GM23338 (cell line): ENCODE data around the gene FAM76B. TPM values are rescaled to one million over a fixed set of nuclear protein-coding genes. Genes with fewer than 3 reads are reported as not detected.
A peak's percentile ranks its signal among the peaks of the same experiment; 100 is the strongest.

ENCODE experiments used
- ATAC-seq: fragments of 200-7000 bp; cut with Tn5 transposase; 3 replicates; pipeline ENCODE4 v1.9.1; 2020
- DNase-seq: peaks from one replicate; pipeline ENCODE4 v3.0.0-alpha.2; 2015; ENCODE audit warnings: low spot score
- H2AFZ ChIP-seq: fragments of 200-600 bp; sonication (generic); 2 replicates; pipeline ENCODE4 v1.8.0; 2016; ENCODE audit warnings: antibody characterized with exemption, mild to moderate bottlenecking, moderate library complexity
- H3F3A ChIP-seq: fragments of 200-600 bp; sonication (generic); replicated peaks from 2 replicates; pipeline ENCODE4 v1.8.0; 2017; ENCODE audit warnings: antibody characterized with exemption, mixed run types, low read depth
- H3K27ac ChIP-seq: fragments of 200-600 bp; sonication (generic); 2 replicates; pipeline ENCODE4 v1.6.1; 2016; ENCODE audit warnings: low read depth
- H3K27me3 ChIP-seq: fragments of 200-600 bp; sonication (generic); 2 replicates; pipeline ENCODE4 v1.8.0; 2016; ENCODE audit warnings: mild to moderate bottlenecking, mixed run types, moderate library complexity; ENCODE audit not compliant: insufficient read depth
- H3K36me3 ChIP-seq: fragments of 200-600 bp; sonication (generic); 2 replicates; pipeline ENCODE4 v1.8.0; 2016; ENCODE audit warnings: mild to moderate bottlenecking; ENCODE audit not compliant: insufficient read depth
- H3K4me1 ChIP-seq: fragments of 200-600 bp; sonication (generic); 2 replicates; pipeline ENCODE4 v1.8.0; 2016; ENCODE audit warnings: mild to moderate bottlenecking, moderate library complexity; ENCODE audit not compliant: insufficient read depth
- H3K4me2 ChIP-seq: fragments of 200-600 bp; sonication (generic); 2 replicates; pipeline ENCODE4 v1.7.1; 2017; ENCODE audit warnings: mixed run types
- H3K4me3 ChIP-seq: fragments of 200-600 bp; sonication (generic); 2 replicates; pipeline ENCODE4 v1.6.1; 2016; ENCODE audit warnings: mixed run types
- H3K79me2 ChIP-seq: fragments of 200-600 bp; sonication (generic); replicated peaks from 2 replicates; pipeline ENCODE4 v1.8.0; 2017; ENCODE audit warnings: mild to moderate bottlenecking; ENCODE audit not compliant: insufficient read depth
- H3K9me2 ChIP-seq: fragments of 200-600 bp; sonication (generic); 2 replicates; pipeline ENCODE4 v1.8.0; 2017; ENCODE audit not compliant: insufficient read depth
- H4K20me1 ChIP-seq: fragments of 200-600 bp; sonication (generic); replicated peaks from 2 replicates; pipeline ENCODE4 v1.8.0; 2017; ENCODE audit warnings: mild to moderate bottlenecking; ENCODE audit not compliant: insufficient read depth
- H3K27ac Mint-ChIP-seq: 2 replicates; pipeline ENCODE4 v1.8.0; 2020; ENCODE audit warnings: inconsistent platforms, mild to moderate bottlenecking, moderate library complexity, mixed read lengths
- H3K27me3 Mint-ChIP-seq: 3 replicates; pipeline ENCODE4 v1.8.0; 2022; ENCODE audit warnings: low read depth, mild to moderate bottlenecking, moderate library complexity, mixed read lengths, inconsistent platforms; ENCODE audit not compliant: insufficient read depth, poor library complexity
- H3K36me3 Mint-ChIP-seq: 3 replicates; pipeline ENCODE4 v1.8.0; 2021; ENCODE audit warnings: low read depth, mild to moderate bottlenecking, inconsistent platforms, moderate library complexity, mixed read lengths
- H3K4me1 Mint-ChIP-seq: 3 replicates; pipeline ENCODE4 v1.8.0; 2020; ENCODE audit warnings: mild to moderate bottlenecking, inconsistent platforms, mixed read lengths
- H3K4me3 Mint-ChIP-seq: 3 replicates; pipeline ENCODE4 v1.8.0; 2021; ENCODE audit warnings: moderate library complexity, mild to moderate bottlenecking, inconsistent platforms, mixed read lengths
- H3K9me3 Mint-ChIP-seq: 3 replicates; pipeline ENCODE4 v1.8.0; 2020; ENCODE audit warnings: moderate library complexity, mild to moderate bottlenecking, inconsistent platforms, mixed read lengths
- CTCF ChIP-seq, 2 experiments: fragments of 200-600 bp in 1 of 2; sonication (generic) in 1 of 2; conservative IDR thresholded peaks; 2 replicates each; pipeline versions ENCODE4 v1.5.1 to v1.6.1; 2016 to 2017; ENCODE audit warnings: antibody characterized with exemption in 2 of 2, low read depth in 2 of 2, mild to moderate bottlenecking in 2 of 2, moderate library complexity in 1 of 2
- EZH2phosphoT487 ChIP-seq: fragments of 200-600 bp; sonication (generic); IDR thresholded peaks from one replicate; pipeline ENCODE4 v1.8.1; 2018; ENCODE audit warnings: antibody characterized with exemption; ENCODE audit not compliant: unreplicated experiment
- NANOG ChIP-seq: IDR thresholded peaks from 2 replicates; pipeline ENCODE4 v1.6.1; 2016; ENCODE audit warnings: antibody characterized with exemption, borderline replicate concordance
- REST ChIP-seq: IDR thresholded peaks from one replicate; pipeline ENCODE4 v1.6.1; 2018; ENCODE audit warnings: antibody characterized with exemption; ENCODE audit not compliant: unreplicated experiment
- STAT1 ChIP-seq: IDR thresholded peaks from one replicate; pipeline ENCODE4 v1.6.1; 2016; ENCODE audit warnings: antibody characterized with exemption; ENCODE audit not compliant: unreplicated experiment
- ZNF114 ChIP-seq: fragments of 250-450 bp; sonication (Bioruptor Pico); IDR thresholded peaks from 2 replicates; pipeline ENCODE4 v1.5.0; 2020; ENCODE audit warnings: mild to moderate bottlenecking, moderate library complexity
- ZNF331 ChIP-seq: fragments of 250-450 bp; sonication (Bioruptor Pico); IDR thresholded peaks from 2 replicates; pipeline ENCODE4 v1.5.0; 2020; ENCODE audit warnings: low read depth, mild to moderate bottlenecking, moderate library complexity
- polyA plus RNA-seq: library from polyadenylated mRNA; unstranded; fragments of >200 nt; fragmentation: Nextera tagmentation; extraction: Ambion mirVana; gene quantifications from 2 replicates; pipeline ENCODE4 v1.2.1, GENCODE V29; 2016
- total RNA-seq: library from RNA; depleted of rRNA; stranded (reverse); fragments of >200 nt; shearing (Covaris generic); gene quantifications from 2 replicates; pipeline ENCODE4 v1.2.3, GENCODE V29; 2014

FAM76B gene
- total and polyA plus RNA-seq, 2 experiments from 2014 or later = 21.1 to 37.9 TPM

- no peaks in the 10 kb centered on the region for H3F3A ChIP-seq
- H3K79me2 ChIP-seq = no peaks in the 10 kb centered on the region
- H3K4me1 Mint-ChIP-seq = no peaks in the 10 kb centered on the region
- peak; percentile 87 to 97 for TF ChIP-seq CTCF (conservative IDR thresholded peaks at IDR 0.05; ENCODE audit: low read depth in 2 of 2)
- no peak for TF ChIP-seq ZNF114
- H4K20me1 ChIP-seq = no peaks in the 10 kb centered on the region; the same call in 1 of the 2 replicates
- H3K27ac Mint-ChIP-seq = peak overlapping the region; percentile 80
- H3K27me3 ChIP-seq = no peaks in the 10 kb centered on the region
- no peaks in the 10 kb centered on the region for H3K9me3 Mint-ChIP-seq
- peak; percentile 94 for ATAC-seq
- no peak overlapping the region for H3K4me3 Mint-ChIP-seq
- no peak overlapping the region for H2AFZ ChIP-seq
- no peak overlapping the region for H3K4me2 ChIP-seq
- no peaks in the 10 kb centered on the region for H3K9me2 ChIP-seq
- DNase-seq = peak; percentile 87
- H3K36me3 ChIP-seq = peaks cover 31% of the 10 kb centered on the region; the same call in 1 of the 2 replicates
- H3K36me3 Mint-ChIP-seq = peaks cover 49% of the 10 kb centered on the region
- no peak overlapping the region for H3K4me3 ChIP-seq
- no peaks in the 10 kb centered on the region for H3K27me3 Mint-ChIP-seq
- peak overlapping the region; percentile 53; the same call in 1 of the 2 replicates for H3K27ac ChIP-seq
- H3K4me1 ChIP-seq = no peaks in the 10 kb centered on the region
These were observed 46.3 kb upstream of the FAM76B start for GRCh38 chr11:95835768-95836488.

- Histone ChIP-seq H3K4me2 (no peak overlapping the region), H3K9me2 (no peaks in the 10 kb centered on the region), H3K27ac (peak overlapping the region; percentile 53; the same call in 1 of the 2 replicates), H3K4me1 (no peaks in the 10 kb centered on the region), H3F3A (no peaks in the 10 kb centered on the region), H3K36me3 (peaks cover 33% of the 10 kb centered on the region; the same call in 1 of the 2 replicates), H2AFZ (no peak overlapping the region), H3K4me3 (no peak overlapping the region), H3K79me2 (no peaks in the 10 kb centered on the region), H3K27me3 (no peaks in the 10 kb centered on the region), H4K20me1 (no peaks in the 10 kb centered on the region; the same call in 1 of the 2 replicates)
- DNase-seq (no peak), ATAC-seq (no peak)
- Mint-ChIP-seq H3K4me3 (no peak overlapping the region), H3K4me1 (no peaks in the 10 kb centered on the region), H3K27me3 (no peaks in the 10 kb centered on the region), H3K36me3 (peaks cover 52% of the 10 kb centered on the region), H3K9me3 (no peaks in the 10 kb centered on the region), H3K27ac (no peak overlapping the region)
- TF ChIP-seq ZNF114 (no peak), REST (no peak), ZNF331 (CRISPR knock-in tag) (no peak), EZH2phosphoT487 (no peak), NANOG (no peak), STAT1 (no peak), CTCF (conservative IDR thresholded peaks at IDR 0.05; ENCODE audit: low read depth in 2 of 2) (no peak)
These were observed 45.8 kb upstream of the FAM76B start for GRCh38 chr11:95835351-95835750.
